Upper lobe of left lung (tissue), 4 donors: ENCODE results near the gene EXD1.

Experiments
- CTCF ChIP-seq, 6 experiments: fragments of 450-650 bp in 4 of 6; fragments of 200-600 bp in 2 of 6; sonication (generic) in 2 of 6; IDR thresholded peaks; one replicate each; pipeline ENCODE4 v1.5.1; 2016 to 2019; ENCODE audit warnings: antibody characterized with exemption in 6 of 6
- EP300 ChIP-seq, 4 donors: sonication (generic); formaldehyde crosslinking; IDR thresholded peaks; one replicate each; pipeline ENCODE4 v1.5.1; 2017; ENCODE audit warnings: antibody characterized with exemption in 4 of 4, control low read depth in 2 of 4
- POLR2A ChIP-seq, 4 donors: fragments of 450-650 bp; IDR thresholded peaks; one replicate each; pipeline ENCODE4 v1.5.1; 2016 to 2017; ENCODE audit warnings: antibody characterized with exemption in 4 of 4, mild to moderate bottlenecking in 2 of 4
- POLR2AphosphoS5 ChIP-seq, 2 donors: sonication (generic); formaldehyde crosslinking; IDR thresholded peaks; one replicate each; pipeline ENCODE4 v1.5.1; 2017; ENCODE audit warnings: antibody characterized with exemption in 2 of 2

- TF ChIP-seq POLR2A (IDR thresholded peaks at IDR 0.05) (no peak), CTCF (IDR thresholded peaks at IDR 0.05) (no peak), POLR2AphosphoS5 (IDR thresholded peaks at IDR 0.05) (no peak), EP300 (IDR thresholded peaks at IDR 0.05) (no peak)
These were observed 2.8 kb upstream of the EXD1 start for GRCh38 chr15:41233367-41233771.
